Mesenteric fat pad (tissue), 1 donor: ENCODE results near the gene PRKCZ. TPM values are rescaled to one million over a fixed set of nuclear protein-coding genes. Genes with fewer than 3 reads are reported as not detected.

Source experiments
- DNase-seq: peaks from one replicate; pipeline ENCODE4 v3.0.0-alpha.2; 2020; ENCODE audit warnings: low spot score
- total RNA-seq: library from RNA; stranded (reverse); fragmentation: NEBNext Ultra II Directional; extraction: Animal tissue kit (Norgen Biotek cat#: 25700); gene quantifications from one replicate; pipeline ENCODE4 v1.2.1, GENCODE V29; 2021
- donor health status: DM: yes; HTN: yes; CAD: no.

PRKCZ gene
- total RNA-seq, 1 donor from 2014 or later: 1.4 TPM

DNA sequence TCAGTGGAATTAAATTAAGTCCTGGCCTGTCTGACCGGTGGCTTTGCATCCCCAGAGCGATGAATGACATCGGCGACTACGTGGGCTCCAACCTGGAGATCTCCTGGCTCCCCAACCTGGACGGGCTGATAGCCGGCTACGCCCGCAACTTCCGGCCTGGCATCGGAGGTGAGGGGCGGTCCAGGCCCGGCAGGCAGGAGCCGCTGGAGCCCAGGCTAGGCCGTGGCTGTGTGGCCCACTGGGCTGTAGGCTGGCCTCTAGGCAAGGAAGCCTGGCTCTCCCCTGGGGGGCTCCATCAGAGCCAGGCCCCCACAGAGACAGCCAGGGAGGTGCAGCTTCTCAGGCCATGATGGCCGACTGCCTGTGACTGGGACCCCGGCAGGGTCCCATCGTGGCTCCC lies 25.3 kb upstream of the PRKCZ start:
- no peak for DNase-seq

DNA sequence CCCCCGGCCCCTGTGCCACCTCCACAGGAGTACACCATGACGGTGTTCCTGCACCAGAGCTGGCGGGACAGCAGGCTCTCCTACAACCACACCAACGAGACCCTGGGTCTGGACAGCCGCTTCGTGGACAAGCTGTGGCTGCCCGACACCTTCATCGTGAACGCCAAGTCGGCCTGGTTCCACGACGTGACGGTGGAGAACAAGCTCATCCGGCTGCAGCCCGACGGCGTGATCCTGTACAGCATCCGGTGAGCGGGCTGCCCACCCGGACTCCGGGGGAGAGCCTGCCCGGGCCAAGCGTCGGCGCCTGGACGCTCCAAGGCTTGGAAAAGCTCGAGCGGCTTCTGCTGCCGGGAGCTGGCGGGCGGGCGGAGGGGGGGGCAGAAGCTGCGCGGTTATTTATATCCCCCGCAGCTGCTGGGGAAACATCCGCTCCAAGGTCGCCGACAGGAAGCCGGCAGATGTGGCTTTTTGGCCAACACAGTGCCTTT lies 24.7 kb upstream of the PRKCZ start:
- DNase-seq: no peak

DNA sequence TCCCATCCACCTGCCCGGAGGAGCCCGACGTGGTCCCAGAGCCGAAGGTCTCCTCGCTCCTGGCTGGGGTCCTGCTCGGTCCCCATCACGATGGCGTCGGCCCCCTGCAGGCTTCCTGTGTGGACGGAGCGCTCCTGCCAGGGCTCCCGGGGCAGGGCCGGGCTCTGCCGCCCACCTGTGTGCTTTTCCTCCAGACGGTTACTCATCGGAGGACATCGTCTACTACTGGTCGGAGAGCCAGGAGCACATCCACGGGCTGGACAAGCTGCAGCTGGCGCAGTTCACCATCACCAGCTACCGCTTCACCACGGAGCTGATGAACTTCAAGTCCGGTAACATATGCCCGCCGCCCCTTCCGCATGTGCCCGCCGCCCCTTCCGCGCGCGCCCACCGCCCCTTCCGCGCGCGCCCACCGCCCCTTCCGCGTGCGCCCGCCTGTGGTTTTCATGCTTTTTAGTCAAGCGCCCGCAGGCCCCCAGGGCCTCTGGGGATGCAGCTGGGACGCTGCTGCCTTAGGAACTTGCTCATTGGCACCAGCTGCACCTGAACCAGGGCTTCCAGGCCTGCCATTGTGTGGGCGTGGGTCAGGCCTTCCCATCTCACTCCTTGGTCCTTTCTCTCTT lies 22.1 kb upstream of the PRKCZ start:
- DNase-seq: no peak

DNA sequence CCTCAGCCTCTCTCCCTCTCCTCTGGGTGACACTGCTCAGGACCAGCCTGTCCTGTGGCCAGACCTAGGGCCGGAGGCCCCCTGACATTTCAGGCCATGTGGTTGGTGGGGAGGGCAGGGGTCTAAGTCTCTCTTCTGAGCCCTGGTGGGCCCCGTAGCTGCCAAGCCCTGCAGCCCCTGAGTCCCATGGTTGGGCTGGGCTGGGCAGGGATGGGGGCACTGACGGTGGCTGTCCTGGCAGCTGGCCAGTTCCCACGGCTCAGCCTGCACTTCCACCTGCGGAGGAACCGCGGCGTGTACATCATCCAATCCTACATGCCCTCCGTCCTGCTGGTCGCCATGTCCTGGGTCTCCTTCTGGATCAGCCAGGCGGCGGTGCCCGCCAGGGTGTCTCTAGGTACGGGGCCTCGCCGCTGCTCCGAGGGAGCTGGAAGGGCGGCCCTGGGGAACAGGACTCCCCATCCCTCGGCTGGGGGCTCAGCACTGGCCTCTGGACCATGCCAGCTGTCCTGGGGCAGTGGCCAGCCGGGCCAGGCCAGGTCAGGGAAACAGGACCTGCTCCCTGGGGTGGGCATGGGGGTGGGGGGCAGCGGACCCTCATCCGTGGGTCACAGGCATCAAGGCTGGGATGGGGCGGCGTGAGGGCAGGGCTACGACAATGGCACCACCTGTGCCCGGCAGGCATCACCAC lies 21.2 kb upstream of the PRKCZ start:
- no peak for DNase-seq

DNA sequence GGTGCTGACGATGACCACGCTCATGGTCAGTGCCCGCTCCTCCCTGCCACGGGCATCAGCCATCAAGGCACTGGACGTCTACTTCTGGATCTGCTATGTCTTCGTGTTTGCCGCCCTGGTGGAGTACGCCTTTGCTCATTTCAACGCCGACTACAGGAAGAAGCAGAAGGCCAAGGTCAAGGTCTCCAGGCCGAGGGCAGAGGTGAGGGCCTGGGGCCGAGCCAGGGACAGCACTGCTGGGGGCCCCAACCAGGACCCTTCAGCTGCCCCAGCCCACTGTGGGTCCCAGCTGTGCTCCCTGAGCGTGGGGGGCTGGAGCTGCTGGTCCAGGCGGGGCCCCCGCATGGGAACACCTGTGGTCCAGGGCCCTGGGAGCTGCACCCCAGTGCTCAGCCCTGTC lies 20.6 kb upstream of the PRKCZ start:
- no peak for DNase-seq

DNA sequence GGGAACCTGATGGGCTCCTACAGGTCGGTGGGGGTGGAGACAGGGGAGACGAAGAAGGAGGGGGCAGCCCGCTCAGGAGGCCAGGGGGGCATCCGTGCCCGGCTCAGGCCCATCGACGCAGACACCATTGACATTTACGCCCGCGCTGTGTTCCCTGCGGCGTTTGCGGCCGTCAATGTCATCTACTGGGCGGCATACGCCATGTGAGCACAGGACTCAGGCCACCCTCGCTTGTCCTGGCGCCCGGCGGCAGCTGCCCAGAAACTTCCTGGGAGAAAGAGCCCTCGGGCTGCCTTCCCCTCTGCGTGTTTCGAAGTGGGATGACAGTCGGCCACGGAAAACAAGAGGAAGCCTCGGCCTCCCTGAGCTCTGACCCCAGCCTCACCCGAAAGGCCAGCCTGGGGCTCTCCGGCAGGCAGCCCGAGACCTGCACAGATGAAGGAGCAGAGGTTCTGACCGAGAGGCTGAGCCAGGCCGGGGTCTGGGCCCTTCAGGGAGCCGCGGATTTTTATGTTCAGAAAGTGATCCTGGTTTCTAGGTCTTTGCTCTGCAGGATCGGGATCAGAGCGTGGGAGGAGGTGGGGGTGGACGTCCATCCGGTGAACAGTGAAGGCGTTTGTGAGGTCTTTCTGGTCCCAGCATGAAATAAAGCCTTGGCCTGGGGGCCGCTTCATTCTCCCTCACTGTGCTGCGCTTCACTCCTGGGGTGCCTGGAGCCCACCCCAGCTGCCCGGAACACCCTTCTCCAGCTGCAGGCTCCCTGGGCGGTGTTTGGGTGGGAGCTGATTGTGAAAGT lies 19.9 kb upstream of the PRKCZ start:
- no peak for DNase-seq

DNA sequence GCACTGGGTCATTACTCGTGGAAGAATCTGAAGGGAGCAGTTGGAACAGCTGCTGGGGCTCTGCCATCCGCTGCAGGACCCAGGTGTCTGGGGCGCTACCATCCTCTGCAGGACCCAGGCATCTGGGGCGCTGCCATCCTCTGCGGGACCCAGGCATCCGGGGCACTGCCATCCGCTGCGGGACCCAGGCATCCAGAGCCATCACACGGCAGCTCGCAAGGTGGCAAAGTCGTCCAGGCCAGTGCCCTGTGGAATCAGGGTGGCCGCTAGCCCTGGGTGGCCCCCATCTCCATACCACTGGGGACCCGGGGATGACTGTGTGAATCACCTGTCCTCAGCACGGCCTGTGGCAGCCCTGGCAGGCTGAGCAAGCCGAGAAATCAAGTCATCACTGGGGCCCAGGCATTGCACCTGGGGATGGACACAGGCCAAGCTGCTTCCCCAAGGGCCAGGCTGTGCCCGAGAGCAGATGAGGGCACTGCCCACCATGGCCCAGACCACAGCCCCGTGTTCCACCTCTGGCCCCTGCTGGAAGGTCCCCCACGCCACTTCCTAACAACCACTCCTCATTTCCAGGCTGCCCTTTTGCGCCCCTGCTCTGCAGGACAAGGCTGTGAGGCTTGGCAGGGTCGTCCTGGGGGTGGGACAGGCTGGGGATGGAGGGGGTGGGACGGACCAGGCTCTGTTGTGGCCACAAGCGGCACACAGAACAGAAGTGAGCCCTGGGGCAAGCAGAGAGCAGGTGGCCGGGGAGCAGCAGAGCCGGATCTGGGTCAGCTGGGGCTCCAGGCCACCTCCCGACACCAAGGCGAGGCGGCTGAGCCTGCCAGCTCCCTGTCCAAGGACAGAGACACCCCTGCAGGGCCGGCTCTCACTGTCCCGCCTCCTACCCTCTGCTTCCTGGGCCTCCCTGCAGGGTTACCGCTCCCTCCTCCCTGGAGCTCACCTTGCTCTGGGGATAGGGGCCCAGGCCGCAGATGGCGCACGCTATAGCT lies 18.4 kb upstream of the PRKCZ start:
- DNase-seq: no peak

DNA sequence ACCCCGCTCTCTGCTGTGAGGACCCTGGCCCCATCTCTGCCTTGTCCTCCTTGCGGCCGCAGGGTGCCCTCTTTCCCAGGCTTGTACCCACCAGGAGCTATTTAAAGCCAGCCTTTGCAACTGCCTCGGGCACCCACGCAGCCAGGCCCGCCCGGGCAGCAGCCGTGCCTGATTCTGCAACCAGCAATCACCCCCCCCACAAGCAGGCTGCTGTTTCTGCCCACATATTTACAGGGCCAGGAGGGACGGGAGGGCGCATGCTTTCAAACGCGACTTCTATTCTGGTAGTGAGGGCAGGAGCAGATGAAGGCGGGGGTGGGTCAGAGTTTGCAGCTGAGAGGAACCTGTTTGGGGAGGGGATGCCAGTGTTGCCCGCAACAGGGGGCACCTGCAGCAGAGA lies 17.5 kb upstream of the PRKCZ start:
- no peak for DNase-seq

DNA sequence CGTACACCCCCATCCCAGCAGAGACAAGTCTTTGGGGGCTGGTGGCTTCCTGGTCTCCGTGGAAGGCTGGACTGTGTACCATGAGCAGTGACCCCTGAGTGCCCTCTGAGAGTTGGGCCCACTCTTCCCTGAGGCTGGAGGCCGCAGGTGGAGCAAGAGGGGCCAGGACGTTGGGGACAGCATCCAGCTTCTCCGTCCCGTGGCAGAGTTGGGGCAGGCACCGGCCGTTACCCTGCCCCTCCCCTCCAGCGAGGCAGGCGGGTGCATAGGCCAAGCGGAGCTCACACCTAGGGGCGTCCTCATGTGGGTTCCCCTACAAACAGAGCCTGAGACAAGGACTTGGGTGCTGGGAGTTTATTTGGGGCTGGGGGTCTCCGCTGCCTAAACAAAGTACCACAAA lies 17.0 kb upstream of the PRKCZ start:
- DNase-seq: no peak

DNA sequence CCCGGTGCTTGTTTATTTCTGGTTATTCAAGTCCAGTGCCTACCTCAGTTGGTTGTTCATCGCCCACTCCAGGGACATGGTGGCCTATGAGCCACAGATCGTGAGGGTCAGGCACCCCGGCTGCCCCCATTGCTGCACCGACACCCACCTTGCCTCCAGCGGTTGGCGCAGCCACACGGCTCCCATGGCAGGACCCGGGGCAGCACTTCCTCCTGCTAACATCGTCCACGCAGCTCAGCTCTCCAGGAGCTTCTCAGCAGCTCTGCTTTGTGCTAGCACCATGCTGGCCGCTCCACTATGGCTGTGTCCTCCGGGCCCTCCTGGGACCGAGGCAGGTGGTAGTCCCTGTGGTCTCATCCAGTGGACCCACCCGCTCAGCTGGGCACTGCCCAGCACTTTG lies 13.9 kb upstream of the PRKCZ start:
- DNase-seq: no peak

DNA sequence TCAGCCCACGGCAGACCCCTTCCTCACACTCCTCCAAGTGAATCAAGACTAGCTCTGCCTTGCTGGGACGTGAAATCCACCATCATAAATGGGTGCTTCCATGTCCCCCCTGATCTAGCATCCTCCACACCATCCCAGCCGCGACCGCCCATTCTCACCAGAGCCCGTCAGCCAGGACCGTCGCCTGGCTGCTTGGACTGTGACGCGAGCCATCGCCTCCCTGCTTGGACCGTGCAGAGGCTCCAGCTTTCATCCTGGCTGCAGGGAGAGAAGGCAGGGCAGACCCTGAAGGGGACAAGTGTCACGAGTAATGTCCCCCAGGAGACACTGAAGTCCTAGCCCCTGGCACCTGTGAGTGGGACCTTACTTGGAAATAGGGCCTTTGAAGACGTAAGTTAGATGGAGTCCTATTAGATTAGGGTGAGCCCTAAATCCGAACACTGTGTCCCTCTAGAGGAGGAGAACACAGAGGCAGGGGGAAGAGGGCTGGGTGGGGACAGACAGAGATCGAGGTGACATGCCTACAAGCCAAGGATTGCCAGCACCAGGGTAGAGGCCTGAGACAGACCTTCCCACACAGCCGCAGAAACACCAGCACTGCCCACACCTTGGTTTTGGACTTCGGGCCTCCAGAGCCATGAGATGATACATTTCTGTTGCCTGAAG lies 12.8 kb upstream of the PRKCZ start:
- DNase-seq: no peak

DNA sequence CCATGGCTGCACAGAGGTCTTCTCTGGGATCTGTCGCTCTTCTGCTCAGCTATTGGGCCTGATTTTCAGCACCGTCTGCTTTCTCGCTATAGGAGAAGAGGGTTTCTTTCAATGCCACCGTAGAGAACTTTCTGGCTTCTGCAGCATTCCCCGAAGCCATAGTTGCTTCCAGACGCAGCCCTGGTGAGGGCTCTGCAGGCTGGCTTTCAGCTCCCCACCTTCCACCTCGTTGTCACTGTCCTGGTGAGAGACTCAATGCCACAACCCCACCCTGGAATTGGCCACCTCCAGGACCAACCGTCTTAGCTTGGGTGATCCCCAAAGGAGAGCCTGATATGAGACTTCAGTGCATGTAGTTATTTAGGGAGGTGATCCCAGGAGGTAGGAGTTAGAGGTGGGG lies 12.0 kb upstream of the PRKCZ start:
- no peak for DNase-seq

DNA sequence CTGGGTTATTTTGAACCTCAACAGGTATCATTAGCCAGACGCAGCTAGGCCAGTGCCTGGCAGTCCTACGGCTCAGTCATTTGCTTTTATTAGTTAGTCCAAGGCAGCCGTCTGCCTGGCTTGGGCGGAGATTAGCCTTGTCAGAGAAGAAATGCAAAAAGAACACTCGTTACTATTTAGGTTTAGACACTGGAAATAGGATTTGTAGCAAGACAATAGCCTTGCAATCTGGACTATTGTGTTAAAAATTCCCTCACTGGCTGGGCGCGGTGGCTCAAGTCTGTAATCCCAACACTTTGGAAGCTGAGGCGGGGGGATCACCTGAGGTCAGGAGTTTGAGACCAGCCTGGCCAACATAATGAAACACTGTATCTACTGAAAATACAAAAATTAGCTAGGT lies 11.0 kb upstream of the PRKCZ start:
- no peak for DNase-seq

DNA sequence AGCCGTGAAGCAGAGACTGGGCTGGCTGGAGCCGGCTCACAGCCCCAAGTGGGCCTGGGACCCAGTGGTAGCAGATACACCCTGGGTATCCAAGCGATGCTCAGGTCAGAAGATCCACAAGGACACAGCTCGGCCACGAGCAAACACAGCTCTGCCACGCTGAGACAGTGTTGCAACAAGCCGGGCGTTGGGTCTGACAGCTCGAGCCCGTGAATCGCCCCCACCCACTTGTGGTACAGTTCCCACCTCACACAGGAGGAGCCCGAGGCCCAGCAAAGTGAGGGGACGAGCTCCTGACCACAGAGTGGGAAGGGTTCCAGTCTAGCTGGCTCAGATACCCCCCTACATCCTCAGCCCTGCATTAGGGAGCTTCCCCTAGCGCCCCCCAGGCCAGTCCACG lies 8.9 kb upstream of the PRKCZ start:
- no peak for DNase-seq

DNA sequence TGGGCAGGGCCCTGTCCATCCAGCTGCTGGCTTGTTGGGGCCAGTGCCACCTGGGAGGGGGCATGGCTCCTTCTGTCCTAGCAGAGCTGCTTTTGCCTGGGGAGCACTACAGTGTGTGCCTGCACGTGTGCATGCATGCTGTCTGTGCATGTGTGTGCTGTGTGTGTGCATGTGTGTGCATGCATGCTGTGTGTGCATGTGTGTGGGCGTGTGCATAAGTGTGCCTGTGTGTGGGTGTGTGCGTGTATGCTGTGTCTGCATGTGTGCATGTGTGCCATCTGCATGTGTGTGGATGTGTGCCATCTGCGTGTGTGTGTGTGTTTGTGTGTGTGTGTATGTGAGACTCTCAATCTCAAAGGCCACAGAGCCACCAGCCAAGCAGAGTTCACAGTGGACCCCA lies 8.3 kb upstream of the PRKCZ start:
- DNase-seq: no peak

DNA sequence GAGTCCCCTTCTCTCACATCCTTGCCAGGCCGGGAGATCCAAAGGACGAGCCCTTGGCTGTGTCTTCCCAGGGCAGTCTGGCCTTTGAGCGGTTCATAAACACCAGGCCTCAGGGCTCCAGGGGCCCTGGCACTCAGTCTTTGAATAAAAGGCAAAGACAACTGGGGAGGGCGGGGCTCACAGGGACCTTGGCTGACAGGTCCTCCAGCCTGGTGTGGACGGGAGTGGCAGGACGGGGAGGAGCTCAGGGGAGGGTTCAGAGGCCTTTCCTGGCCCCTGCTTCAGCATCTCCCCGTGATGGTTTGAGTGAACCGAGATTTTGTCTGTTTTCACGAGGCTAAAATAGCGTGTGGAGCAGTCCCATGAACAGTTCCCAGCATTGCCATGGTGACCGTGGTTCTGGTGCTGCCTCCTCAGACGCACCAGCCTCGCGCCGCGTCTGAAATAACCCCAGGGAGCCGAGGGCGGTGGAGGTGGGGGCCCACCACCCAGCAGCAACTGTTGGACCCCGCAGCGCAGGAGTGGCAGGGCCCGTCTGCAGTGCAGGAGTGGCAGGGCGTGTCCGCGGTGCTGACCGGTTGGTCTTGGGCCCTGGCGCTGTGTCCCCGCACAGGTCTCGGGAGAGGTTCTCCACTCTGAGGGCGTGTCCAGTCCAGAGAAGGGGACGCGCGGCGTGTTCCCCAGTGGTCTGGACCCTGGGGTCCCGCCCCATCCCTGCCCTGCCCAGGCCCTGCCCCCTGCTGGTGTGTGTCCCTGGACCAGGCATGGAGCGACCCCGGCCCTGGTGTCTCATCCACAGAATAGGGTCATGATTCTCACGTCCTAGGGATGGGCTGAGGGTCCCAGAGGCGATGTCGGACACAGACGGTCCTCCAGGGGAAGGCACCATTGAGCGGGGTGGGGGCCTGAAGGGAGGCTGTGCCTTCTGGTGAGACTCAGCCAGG lies 7.1 kb upstream of the PRKCZ start:
- no peak for DNase-seq

DNA sequence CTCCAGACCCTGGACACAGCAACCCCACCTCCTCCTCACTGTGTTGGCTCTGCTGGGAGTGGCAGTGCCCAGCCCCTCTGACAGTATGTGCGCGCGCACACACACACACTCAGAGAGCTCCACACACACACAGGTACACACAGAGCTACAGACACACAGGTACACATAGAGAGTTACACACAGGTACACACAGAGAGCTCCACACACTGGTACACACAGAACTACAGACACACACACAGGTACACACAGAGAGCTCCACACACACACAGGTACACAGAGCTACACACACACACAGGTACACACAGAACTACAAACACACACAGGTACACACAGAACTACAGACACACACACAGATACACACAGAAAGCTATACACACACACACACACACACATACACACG lies 6.3 kb upstream of the PRKCZ start:
- DNase-seq: no peak

DNA sequence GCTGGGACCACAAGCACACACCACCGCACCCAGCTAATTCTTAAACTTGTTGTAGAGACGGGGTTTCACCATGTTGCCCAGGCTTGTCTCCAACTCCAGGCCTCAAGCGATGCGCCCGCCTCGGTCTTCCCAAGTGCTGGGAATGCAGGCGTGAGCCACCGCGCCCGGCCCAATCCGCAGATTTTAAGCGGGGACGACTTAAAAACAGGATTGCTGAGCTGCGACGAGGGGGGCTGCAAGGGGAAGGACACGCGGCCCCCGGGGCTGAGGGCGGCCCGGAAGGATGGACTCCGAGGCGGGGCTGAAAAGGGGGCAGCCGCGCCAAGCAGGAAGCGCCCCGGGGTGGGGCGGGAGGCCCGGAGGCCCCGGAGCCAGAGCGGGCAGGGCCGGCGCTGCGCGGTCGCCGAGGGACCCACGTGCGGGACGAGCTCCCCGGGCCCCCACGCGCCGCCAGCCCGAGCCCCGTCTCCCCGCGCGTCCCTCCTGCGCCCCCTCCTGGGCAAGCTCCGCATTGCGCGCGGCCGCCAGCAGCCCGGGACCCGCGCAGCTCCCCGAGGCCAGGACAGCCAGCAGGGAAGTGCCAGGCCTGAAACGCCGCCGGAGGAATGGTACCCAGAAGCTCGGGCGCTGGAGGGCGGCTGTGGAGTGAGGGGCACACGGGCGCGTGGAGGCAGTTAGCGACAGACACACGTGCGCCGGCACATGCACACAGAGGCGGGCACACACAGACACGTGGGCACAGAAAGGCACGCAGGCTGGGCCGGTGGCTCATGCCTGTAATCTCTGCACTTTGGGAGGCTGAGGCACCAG lies 5.5 kb upstream of the PRKCZ start:
- no peak for DNase-seq
